Germinal center (tissue), 1 donor: ENCODE measurements around the gene PIGP.
A peak's percentile ranks its signal among the peaks of the same experiment; 100 is the strongest.
"Not testable (repeated sequence)": the region's sequence is repeated elsewhere in the genome, so short reads cannot be mapped to it uniquely, and the experiment has no call there.

Experiments used
- DNase-seq: peaks from one replicate; pipeline ENCODE4 v3.0.0; 2012; ENCODE audit warnings: mixed read lengths, low spot score

The PIGP gene

GRCh38 chr21:37076087-37076850 lies 3.4 kb upstream of the PIGP start:
- DNase-seq, result no peak

DNA sequence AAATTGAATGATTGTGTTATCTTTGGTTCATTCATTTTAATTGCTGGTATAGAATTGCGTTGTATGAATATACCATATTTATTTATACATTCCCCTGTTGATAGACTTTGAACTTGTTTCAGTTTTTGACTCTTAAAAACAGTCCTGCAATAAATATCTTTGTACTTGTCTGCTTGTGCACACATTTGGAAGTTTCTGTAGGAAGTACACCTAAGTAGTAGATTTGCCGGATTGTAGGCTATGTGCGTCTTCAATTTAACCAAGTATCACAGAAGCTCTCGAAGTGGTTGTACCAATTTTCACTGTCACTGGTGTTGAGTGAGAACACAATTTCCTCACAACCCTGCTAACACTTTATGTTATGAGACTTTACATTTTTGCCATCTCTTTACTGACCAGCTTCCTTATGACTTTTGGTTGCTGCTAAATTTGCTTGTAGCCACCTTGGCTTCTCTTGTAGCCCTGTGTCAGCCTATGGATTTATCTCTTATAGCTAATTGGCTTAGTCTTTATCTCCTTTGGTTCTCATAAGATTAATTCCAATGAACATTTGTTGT lies 2.4 kb upstream of the PIGP start:
- DNase-seq, result no peak

- DNase-seq, result no peak
Measured at GRCh38 chr21:37074546-37074945, 1.7 kb upstream of the PIGP start.

- no peak for DNase-seq
Measured at GRCh38 chr21:37074197-37074510, 1.3 kb upstream of the PIGP start.

- peak; percentile 42 for DNase-seq
Measured at GRCh38 chr21:37073417-37074196, 736 bp upstream of the PIGP start.

DNA sequence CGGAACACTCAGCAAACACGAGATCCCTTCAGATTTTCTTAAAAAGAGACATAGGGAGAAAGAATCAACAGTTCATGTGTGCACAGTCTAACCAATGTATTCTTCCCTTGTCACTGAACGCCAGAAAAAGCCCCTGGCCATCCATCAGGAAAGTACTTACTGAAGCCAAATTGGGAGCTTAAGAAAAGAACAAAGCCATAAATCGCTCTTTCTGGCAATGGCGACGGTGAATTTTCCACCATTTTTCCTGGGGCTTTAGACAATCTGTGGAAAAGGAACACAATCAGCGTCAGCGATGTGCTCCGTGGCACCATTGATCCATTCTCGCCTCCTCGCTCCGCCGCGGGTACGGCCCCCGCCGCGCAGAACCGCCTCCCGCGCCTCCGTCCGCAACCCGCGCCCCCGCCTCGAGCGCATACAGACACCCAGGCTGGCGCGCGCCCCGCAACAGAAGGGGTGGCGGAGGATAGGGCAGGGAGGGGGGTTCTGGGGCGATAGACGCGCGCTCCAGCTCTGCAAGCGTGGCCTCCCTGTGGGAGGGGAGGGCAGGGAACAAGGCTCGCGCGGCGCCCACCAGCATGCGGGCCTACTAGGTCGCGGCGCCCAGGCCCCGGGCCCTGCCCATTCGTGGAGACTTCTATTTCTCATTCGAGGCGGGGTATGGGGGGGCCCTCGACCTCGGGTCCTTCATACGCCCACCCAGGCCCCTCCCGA lies 440 bp downstream of the PIGP start:
- peak; percentile 63 for DNase-seq

DNA sequence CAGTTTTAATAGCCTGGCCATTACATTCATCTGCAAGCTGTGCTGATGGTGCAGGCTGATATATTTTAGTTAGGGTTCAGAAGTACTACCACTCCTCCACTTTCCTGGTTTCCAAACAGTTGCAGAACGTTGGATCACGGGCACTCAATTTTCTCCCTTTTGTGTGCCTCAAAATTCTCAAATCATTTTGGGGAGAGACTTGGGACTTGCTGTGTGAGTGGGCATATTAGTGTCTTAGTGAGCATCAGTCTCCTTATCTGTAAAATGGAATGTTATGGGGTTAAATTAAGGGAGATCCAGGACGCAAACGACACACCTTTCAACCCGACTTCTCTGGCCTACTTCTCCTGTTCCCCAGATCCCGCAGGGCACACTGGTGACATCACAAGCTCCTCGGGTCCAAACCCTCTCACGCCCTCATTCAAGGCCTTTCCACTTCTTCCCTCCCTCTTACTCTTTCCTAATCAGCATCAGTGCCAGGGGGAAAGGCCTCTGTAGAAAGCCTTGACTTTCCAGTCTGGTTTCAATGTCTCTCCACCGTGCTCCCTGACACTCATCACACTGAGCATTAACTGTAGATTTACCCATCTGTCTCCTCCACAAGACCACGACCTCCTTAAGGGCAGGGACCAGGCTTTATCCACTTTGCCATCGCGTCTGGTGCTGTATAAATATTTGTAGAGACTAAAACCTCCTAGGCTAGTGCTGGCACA lies 1.2 kb downstream of the PIGP start:
- DNase-seq, result peak; percentile 2

- DNase-seq, result no peak
Measured at GRCh38 chr21:37065561-37066177, 7.2 kb downstream of the PIGP start.

GRCh38 chr21:37064841-37065240 lies 8.0 kb downstream of the PIGP start:
- DNase-seq, result no peak

DNA sequence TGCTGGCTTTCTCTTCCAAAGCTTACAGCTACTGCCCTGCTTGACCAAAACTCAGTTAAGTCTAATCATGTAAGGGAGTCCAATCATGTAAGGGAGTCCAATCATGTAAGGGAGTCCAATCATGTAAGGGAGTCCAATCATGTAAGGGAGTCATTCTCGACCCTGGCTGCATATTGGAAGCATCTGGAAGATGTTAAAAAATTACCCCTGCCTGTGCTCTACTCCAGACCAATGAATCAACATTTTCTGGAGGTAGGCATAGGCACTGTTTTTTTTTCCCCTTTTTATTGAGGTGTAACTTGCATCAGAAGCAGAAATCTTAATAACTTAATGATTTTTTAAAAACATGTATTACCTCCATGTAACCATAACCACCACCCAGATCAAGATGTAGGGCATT lies 9.4 kb downstream of the PIGP start:
- DNase-seq, result no peak

DNA sequence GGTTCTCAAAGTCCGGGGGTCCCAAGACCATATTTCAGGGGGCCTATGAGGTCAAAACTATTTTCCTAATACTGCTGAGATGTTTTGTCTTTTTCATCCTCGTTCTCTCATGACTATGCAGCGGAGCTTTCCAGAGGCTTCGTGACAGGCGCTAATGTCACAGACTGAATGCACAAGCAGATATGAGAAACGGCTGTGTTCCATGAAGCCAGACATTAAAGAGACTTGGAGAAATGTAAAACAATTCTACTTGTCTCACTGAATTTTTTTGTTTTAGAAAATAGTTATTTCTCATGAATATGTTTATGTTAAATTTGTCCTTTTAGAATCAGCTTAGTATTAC lies 10.3 kb downstream of the PIGP start:
- no peak for DNase-seq

- DNase-seq, result no peak
Measured at GRCh38 chr21:37061926-37062592, 10.8 kb downstream of the PIGP start.

DNA sequence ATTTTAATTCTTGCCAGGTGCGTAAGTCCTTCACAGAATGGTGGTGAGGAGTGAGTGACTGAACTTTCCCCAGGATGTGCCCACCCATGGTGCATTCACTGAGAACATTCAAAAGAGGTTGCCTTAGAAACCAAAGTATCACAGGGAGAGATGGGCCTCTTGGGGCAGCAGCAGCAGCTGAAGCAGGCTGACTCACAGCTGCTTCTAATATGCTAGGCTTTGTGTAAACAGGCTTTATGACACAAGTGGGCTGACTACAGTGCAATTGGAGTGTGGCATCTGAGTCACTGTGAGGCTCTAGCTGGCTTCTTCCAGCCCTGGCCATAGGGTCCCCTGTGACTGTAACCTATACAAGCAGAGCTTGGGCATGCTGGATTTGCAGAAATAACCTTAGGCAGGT lies 12.6 kb downstream of the PIGP start:
- no peak for DNase-seq

- DNase-seq, result no peak
Measured at GRCh38 chr21:37059181-37059580, 13.7 kb downstream of the PIGP start.

- DNase-seq, result no peak
Measured at GRCh38 chr21:37058261-37058660, 14.6 kb downstream of the PIGP start.

DNA sequence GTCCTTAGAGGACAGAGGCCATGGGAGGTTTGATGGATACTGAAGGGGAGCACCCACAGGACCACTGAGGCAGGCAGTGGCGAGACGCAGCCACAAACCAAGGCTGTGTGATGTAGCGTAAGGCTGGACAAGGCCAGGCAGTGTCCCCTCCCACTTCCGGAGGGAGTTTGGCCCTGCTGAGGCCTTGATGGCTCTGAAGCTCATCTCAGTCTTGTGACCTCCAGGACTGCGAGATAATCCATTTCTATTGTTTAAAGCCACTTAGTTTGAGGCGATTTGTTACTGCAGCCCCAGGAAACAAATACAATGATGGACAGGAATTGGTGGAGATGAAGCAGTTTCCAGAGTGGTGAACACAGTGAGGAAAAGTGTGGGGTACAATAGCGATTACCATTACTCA lies 15.3 kb downstream of the PIGP start:
- no peak for DNase-seq

- no peak for DNase-seq
Measured at GRCh38 chr21:37055271-37055855, 17.5 kb downstream of the PIGP start.

- not testable (repeated sequence) for DNase-seq
Measured at GRCh38 chr21:37049741-37050140, 23.1 kb downstream of the PIGP start.

GRCh38 chr21:37047079-37047478 lies 25.8 kb downstream of the PIGP start:
- DNase-seq, result no peak

DNA sequence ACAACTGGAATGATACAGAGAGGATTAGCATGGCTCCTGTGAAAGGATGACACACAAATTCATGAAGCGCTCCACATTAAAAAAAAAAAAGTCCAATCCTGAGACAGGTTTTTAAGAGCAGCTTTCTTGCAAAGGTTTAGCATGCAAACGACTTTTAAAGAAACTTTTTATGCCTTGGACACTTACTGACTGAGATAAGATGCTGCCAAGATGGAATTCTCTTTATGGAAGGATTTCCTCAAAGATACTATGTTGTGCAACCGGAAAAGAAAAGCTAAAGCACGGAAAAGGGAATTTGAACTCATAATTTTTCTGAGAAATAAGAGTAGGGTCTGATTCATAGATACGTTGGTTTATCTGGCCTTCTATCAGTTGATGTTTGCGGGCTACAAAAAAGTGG lies 27.3 kb downstream of the PIGP start:
- no peak for DNase-seq

DNA sequence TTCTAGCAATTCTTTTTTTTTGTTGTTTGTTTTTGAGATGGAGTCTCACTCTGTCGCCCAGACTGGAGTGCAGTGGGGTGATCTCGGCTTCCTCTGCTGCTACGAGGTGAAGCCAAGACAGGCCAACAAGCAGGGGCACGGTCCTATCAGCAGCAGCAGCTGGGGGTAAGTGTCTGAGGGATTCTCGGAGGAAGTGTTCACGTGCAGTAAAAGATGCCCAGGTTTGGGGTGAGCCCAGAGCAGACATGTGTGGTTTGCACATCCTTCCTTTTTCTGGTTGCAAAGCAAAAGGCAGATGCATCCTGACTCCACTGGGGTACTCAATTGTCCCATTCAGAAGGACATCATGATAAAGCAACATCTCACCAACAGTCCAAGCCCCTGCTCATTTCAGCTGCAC lies 27.7 kb downstream of the PIGP start:
- DNase-seq, result peak; percentile 14
